ENCODE measurements around the gene CAMSAP2. TPM values are rescaled to one million over a fixed set of nuclear protein-coding genes. Genes with fewer than 3 reads are reported as not detected.

CAMSAP2 gene
- total RNA-seq, 6 experiments from 2014 or later: 30.2 to 35.6 (median 33.3) TPM

GRCh38 chr1:200896531-200897196, 158.0 kb downstream of the CAMSAP2 start:
- no peak for TF ChIP-seq CTCF (IDR thresholded peaks at IDR 0.05)
- no peak overlapping the region for H3K27ac Mint-ChIP-seq
- H3K27me3 Mint-ChIP-seq (ENCODE audit: insufficient read depth): peaks cover 58% of the 10 kb centered on the region
- no peak overlapping the region for H3K4me3 Mint-ChIP-seq
- no peaks in the 10 kb centered on the region for H3K9me3 Mint-ChIP-seq
- DNase-seq: no peak
- H3K36me3 Mint-ChIP-seq (ENCODE audit: low read depth): no peaks in the 10 kb centered on the region
- H3K4me1 Mint-ChIP-seq (ENCODE audit: low read depth): peaks cover 11% of the 10 kb centered on the region

- Mint-ChIP-seq H3K27me3 (ENCODE audit: insufficient read depth) (peaks cover 58% of the 10 kb centered on the region), H3K4me1 (ENCODE audit: low read depth) (peaks cover 6% of the 10 kb centered on the region; the same call in 1 of the 2 replicates), H3K27ac (no peak overlapping the region), H3K9me3 (no peaks in the 10 kb centered on the region), H3K36me3 (ENCODE audit: low read depth) (no peaks in the 10 kb centered on the region), H3K4me3 (no peak overlapping the region)
- DNase-seq: no peak
- no peak for TF ChIP-seq CTCF (IDR thresholded peaks at IDR 0.05)
Measured at GRCh38 chr1:200897259-200897658, 158.6 kb downstream of the CAMSAP2 start.

- no peak for TF ChIP-seq CTCF (IDR thresholded peaks at IDR 0.05)
- no peaks in the 10 kb centered on the region for H3K36me3 Mint-ChIP-seq (ENCODE audit: low read depth)
- no peak overlapping the region for H3K27ac Mint-ChIP-seq
- H3K4me1 Mint-ChIP-seq (ENCODE audit: low read depth): peaks cover 6% of the 10 kb centered on the region; the same call in 1 of the 2 replicates
- no peaks in the 10 kb centered on the region for H3K9me3 Mint-ChIP-seq
- DNase-seq: no peak
- peaks cover 51% of the 10 kb centered on the region for H3K27me3 Mint-ChIP-seq (ENCODE audit: insufficient read depth)
- H3K4me3 Mint-ChIP-seq: no peak overlapping the region
Measured at GRCh38 chr1:200899015-200899386, 160.3 kb downstream of the CAMSAP2 start.

- no peak for DNase-seq
- no peak overlapping the region for H3K4me3 Mint-ChIP-seq
- no peak for TF ChIP-seq CTCF (IDR thresholded peaks at IDR 0.05)
- peaks cover 47% of the 10 kb centered on the region for H3K27me3 Mint-ChIP-seq (ENCODE audit: insufficient read depth)
- no peak overlapping the region for H3K27ac Mint-ChIP-seq
- H3K4me1 Mint-ChIP-seq (ENCODE audit: low read depth): peaks cover 6% of the 10 kb centered on the region; the same call in 1 of the 2 replicates
- H3K9me3 Mint-ChIP-seq: no peaks in the 10 kb centered on the region
- no peaks in the 10 kb centered on the region for H3K36me3 Mint-ChIP-seq (ENCODE audit: low read depth)
Measured at GRCh38 chr1:200899451-200899915, 160.8 kb downstream of the CAMSAP2 start.

GRCh38 chr1:200899954-200900867, 161.5 kb downstream of the CAMSAP2 start:
- Mint-ChIP-seq H3K27ac (no peak overlapping the region), H3K9me3 (no peaks in the 10 kb centered on the region), H3K27me3 (ENCODE audit: insufficient read depth) (peaks cover 51% of the 10 kb centered on the region), H3K36me3 (ENCODE audit: low read depth) (no peaks in the 10 kb centered on the region), H3K4me1 (ENCODE audit: low read depth) (peaks cover 6% of the 10 kb centered on the region; the same call in 1 of the 2 replicates), H3K4me3 (no peak overlapping the region)
- DNase-seq: no peak
- TF ChIP-seq CTCF (IDR thresholded peaks at IDR 0.05): no peak

Data from HFFc6 (cell line).